Keratinocyte (primary cell): ENCODE results near the gene PFN2. TPM values are rescaled to one million over a fixed set of nuclear protein-coding genes. Genes with fewer than 3 reads are reported as not detected.

Experiments
- DNase-seq: peaks from one replicate; pipeline ENCODE4 v3.0.0-alpha.2; 2011; ENCODE audit warnings: low read depth, missing footprints, low spot score
- FAIRE-seq: peaks from 2 replicates; lab custom pipeline; 2011; peaks lifted over from hg19 to GRCh38; lab: Jason Lieb, UNC
- H2AFZ ChIP-seq: 2 replicates; pipeline ENCODE4 v1.6.0; 2012; ENCODE audit warnings: low read length, control low read depth, inconsistent platforms; ENCODE audit not compliant: control insufficient read depth
- H3K27ac ChIP-seq: 2 replicates; pipeline ENCODE4 v1.5.1; 2011; ENCODE audit warnings: low read length; ENCODE audit not compliant: control insufficient read depth, insufficient read depth
- H3K27me3 ChIP-seq: 3 replicates; pipeline ENCODE4 v1.6.0; 2011; ENCODE audit warnings: low read length; ENCODE audit not compliant: control insufficient read depth, insufficient read depth; ENCODE audit errors: extremely low read depth
- H3K36me3 ChIP-seq, 2 experiments: 2 replicates in 1 of 2; 3 replicates in 1 of 2; pipeline ENCODE4 v1.5.1; 2011; ENCODE audit warnings: low read length in 2 of 2, mild to moderate bottlenecking in 1 of 2; ENCODE audit not compliant: control insufficient read depth in 2 of 2, insufficient read depth in 2 of 2; ENCODE audit errors: extremely low read depth in 1 of 2
- H3K4me1 ChIP-seq: 3 replicates; pipeline ENCODE4 v1.5.1; 2011; ENCODE audit warnings: low read length; ENCODE audit not compliant: control insufficient read depth, insufficient read depth; ENCODE audit errors: extremely low read depth
- H3K4me2 ChIP-seq: 3 replicates; pipeline ENCODE4 v1.6.0; 2011; ENCODE audit warnings: low read depth, low read length; ENCODE audit not compliant: control insufficient read depth, insufficient read depth; ENCODE audit errors: extremely low read depth
- H3K4me3 ChIP-seq, 3 experiments: fragments of 200-600 bp in 1 of 3; sonication (generic) in 1 of 3; 2 replicates in 2 of 3; 3 replicates in 1 of 3; pipeline ENCODE4 v1.5.1; 2011 to 2016; ENCODE audit warnings: low read length in 3 of 3, mild to moderate bottlenecking in 3 of 3, control low read depth in 2 of 3, inconsistent platforms in 1 of 3, low read depth in 1 of 3, mixed read lengths in 1 of 3, mixed run types in 1 of 3, moderate library complexity in 1 of 3; ENCODE audit not compliant: control insufficient read depth in 2 of 3, insufficient read depth in 2 of 3; ENCODE audit errors: extremely low read depth in 1 of 3
- H3K79me2 ChIP-seq: 2 replicates; pipeline ENCODE4 v1.6.0; 2012; ENCODE audit warnings: low read length; ENCODE audit not compliant: control insufficient read depth, insufficient read depth
- H3K9ac ChIP-seq: 3 replicates; pipeline ENCODE4 v1.6.0; 2011; ENCODE audit warnings: low read length; ENCODE audit not compliant: control insufficient read depth, insufficient read depth; ENCODE audit errors: extremely low read depth
- H3K9me1 ChIP-seq: 3 replicates; pipeline ENCODE4 v1.6.0; 2011; ENCODE audit warnings: low read length; ENCODE audit not compliant: control insufficient read depth, insufficient read depth; ENCODE audit errors: extremely low read depth
- H3K9me3 ChIP-seq: 2 replicates; pipeline ENCODE4 v1.5.1; 2012; ENCODE audit warnings: low read depth, low read length; ENCODE audit not compliant: control insufficient read depth
- H4K20me1 ChIP-seq: 3 replicates; pipeline ENCODE4 v1.6.0; 2011; ENCODE audit warnings: low read length; ENCODE audit not compliant: control insufficient read depth, insufficient read depth; ENCODE audit errors: extremely low read depth
- CTCF ChIP-seq, 3 experiments: IDR thresholded peaks in 1 of 3; conservative IDR thresholded peaks in 1 of 3; optimal IDR thresholded peaks in 1 of 3; 2 replicates in 2 of 3; 3 replicates in 1 of 3; pipeline versions ENCODE3 to v1.5.1; 2011; ENCODE audit warnings: low read length in 3 of 3, mild to moderate bottlenecking in 3 of 3, moderate library complexity in 2 of 3, control low read depth in 1 of 3, inconsistent platforms in 1 of 3; ENCODE audit not compliant: insufficient read depth in 2 of 3; ENCODE audit errors: extremely low read depth in 1 of 3
- EZH2 ChIP-seq: IDR thresholded peaks from one replicate; pipeline ENCODE4 v1.6.1; 2012; ENCODE audit warnings: inconsistent platforms, mild to moderate bottlenecking, low read length, moderate library complexity
- dilution Hi-C: fragments of 300-500 bp; cut with MboI; formaldehyde crosslinking; loops from one replicate; pipeline ENCODE4 v1.7.0; 2020; ENCODE audit warnings: low sequenced_read_pairs; ENCODE audit not compliant: extremely low pct_ligation_motif_present
- polyA minus RNA-seq, 3 experiments: library from RNA; depleted of rRNA, polyadenylated mRNA; stranded (reverse); fragments of >200 nt; gene quantifications; 1 replicate in 1 of 3; 2 replicates in 1 of 3; 3 replicates in 1 of 3; pipeline ENCODE4 v1.2.3, GENCODE V29; 2011
- polyA plus RNA-seq, 5 experiments: library from polyadenylated mRNA; depleted of rRNA in 3 of 5; stranded (reverse) in 3 of 5; stranded (forward) in 1 of 5; unstranded in 1 of 5; fragments of >200 nt; gene quantifications; 1 replicate in 1 of 5; 2 replicates in 3 of 5; 3 replicates in 1 of 5; pipeline versions ENCODE4 v1.2.1 to v1.2.3, GENCODE V29; 2011 to 2012; ENCODE audit warnings: missing spikeins in 2 of 5, low read depth in 1 of 5, low replicate concordance in 1 of 5

PFN2 gene
- 253 to 334 TPM (median 304 TPM) in 3 replicates for polyA plus RNA-seq
- polyA plus RNA-seq (2011; ENCODE audit: low read depth): 62.2 TPM
- polyA plus RNA-seq (2011; cell fraction: cytosol; rRNA removed): 320 and 522 TPM in 2 replicates
- polyA plus RNA-seq (2011; cell fraction: nucleus; rRNA removed): 174 and 191 TPM in 2 replicates
- 74.3 and 130 TPM in 2 replicates for polyA plus RNA-seq (2012; ENCODE audit: low replicate concordance)
- polyA minus RNA-seq: 37.6 to 179 TPM (median 170 TPM) in 3 replicates
- polyA minus RNA-seq (2011; cell fraction: cytosol; rRNA and poly(A)+ RNA removed): 157 TPM
- 31.0 and 53.1 TPM in 2 replicates for polyA minus RNA-seq (2011; cell fraction: nucleus; rRNA and poly(A)+ RNA removed)

GRCh38 chr3:149970716-149971402, at the start of gene PFN2:
TSS of gene PFN2 (minus strand) at chr3:149970895. CDS start at chr3:149970856, 39 bp downstream.
- H3K9me3 ChIP-seq: no peaks in the 10 kb centered on the region
- H3K79me2 ChIP-seq: peaks cover 42% of the 10 kb centered on the region
- H3K27me3 ChIP-seq: no peaks in the 10 kb centered on the region
- peak within 1 kb of the TSS; percentile 53 to 99 (median 81) for H3K4me3 ChIP-seq
- H4K20me1 ChIP-seq: no peaks in the 10 kb centered on the region
- H3K9me1 ChIP-seq: no peaks in the 10 kb centered on the region
- H3K27ac ChIP-seq: peak within 1 kb of the TSS; percentile 72
- peaks cover 17% of the 10 kb centered on the region for H3K4me1 ChIP-seq
- TF ChIP-seq EZH2 (no peak), CTCF (optimal IDR thresholded peaks at IDR 0.05 in 1 of 3, IDR thresholded peaks at IDR 0.05 in 1 of 3, conservative IDR thresholded peaks at IDR 0.05 in 1 of 3; ENCODE audit: extremely low read depth in 1 of 3, insufficient read depth in 2 of 3, low read length in 3 of 3) (no peak)
- no peak for DNase-seq
- FAIRE-seq: no peak
- dilution Hi-C loops: no loop called here
- H2AFZ ChIP-seq: peak within 1 kb of the TSS; percentile 86
- H3K9ac ChIP-seq: peak within 1 kb of the TSS; percentile 69
- peaks cover 0 to 1% of the 10 kb centered on the region in 2 experiments for H3K36me3 ChIP-seq
- peak within 1 kb of the TSS; percentile 95 for H3K4me2 ChIP-seq

- DNase-seq (no peak), FAIRE-seq (no peak)
- H3K4me1 ChIP-seq: peaks cover 8% of the 10 kb centered on the region
- TF ChIP-seq EZH2: no peak
- TF ChIP-seq CTCF (optimal IDR thresholded peaks at IDR 0.05 in 1 of 3, IDR thresholded peaks at IDR 0.05 in 1 of 3, conservative IDR thresholded peaks at IDR 0.05 in 1 of 3; ENCODE audit: extremely low read depth in 1 of 3, insufficient read depth in 2 of 3, low read length in 3 of 3): no peak
- H3K9me1 ChIP-seq: no peaks in the 10 kb centered on the region
- H3K36me3 ChIP-seq: no peaks in the 10 kb centered on the region
- H3K4me3 ChIP-seq: no peak overlapping the region
- no peaks in the 10 kb centered on the region for H4K20me1 ChIP-seq
- no peak overlapping the region for H3K27ac ChIP-seq
- H3K4me2 ChIP-seq: no peak overlapping the region
- no peaks in the 10 kb centered on the region for H3K79me2 ChIP-seq
- H3K9me3 ChIP-seq: no peaks in the 10 kb centered on the region
- H3K9ac ChIP-seq: no peak overlapping the region
- H3K27me3 ChIP-seq: no peaks in the 10 kb centered on the region
- dilution Hi-C loops: no loop called here
- H2AFZ ChIP-seq: no peak overlapping the region
Measured at GRCh38 chr3:150015901-150016300, 45.2 kb upstream of the PFN2 start.
